Cerebellar cortex (tissue), 1 donor: ENCODE results near the gene GAREM1.
"Not testable (repeated sequence)": the region's sequence is repeated elsewhere in the genome, so short reads cannot be mapped to it uniquely, and the experiment has no call there.

Experiments
- DNase-seq: peaks from one replicate; pipeline ENCODE4 v3.0.0-alpha.2; 2015; ENCODE audit warnings: low spot score

GAREM1 gene

DNA sequence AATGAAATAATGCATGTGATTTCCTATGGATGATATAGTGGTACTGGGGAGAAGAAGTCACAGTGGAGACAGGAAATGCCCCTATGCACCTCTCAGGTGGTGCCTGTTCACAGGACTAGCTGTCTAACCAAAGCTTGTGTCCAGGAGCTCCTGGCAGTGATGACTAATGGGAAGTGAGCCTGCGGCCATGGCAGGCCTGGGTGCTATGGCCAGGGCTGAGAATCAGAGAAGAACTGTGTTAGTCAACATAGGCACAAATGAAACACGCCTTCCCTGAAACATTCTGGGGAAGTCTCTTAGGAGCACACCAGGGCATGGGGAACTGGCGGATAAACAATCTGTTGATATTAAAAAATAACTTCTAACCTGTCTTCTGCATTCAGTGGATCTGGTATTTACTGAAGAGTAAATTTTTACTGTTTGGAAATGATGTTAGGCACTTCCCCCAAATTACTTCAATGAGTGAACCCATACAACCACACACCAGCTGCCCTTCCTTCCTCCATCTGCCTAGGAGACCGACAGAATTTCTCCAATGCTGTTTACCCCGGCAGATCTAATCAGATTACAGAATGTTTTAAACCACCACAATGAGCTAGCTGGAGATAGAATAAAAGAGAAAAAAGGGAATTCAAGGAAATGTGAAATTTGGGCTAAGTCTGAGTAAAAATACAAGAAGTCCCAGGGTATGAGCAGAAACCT lies 213.4 kb downstream of the GAREM1 start:
- DNase-seq: no peak

DNA sequence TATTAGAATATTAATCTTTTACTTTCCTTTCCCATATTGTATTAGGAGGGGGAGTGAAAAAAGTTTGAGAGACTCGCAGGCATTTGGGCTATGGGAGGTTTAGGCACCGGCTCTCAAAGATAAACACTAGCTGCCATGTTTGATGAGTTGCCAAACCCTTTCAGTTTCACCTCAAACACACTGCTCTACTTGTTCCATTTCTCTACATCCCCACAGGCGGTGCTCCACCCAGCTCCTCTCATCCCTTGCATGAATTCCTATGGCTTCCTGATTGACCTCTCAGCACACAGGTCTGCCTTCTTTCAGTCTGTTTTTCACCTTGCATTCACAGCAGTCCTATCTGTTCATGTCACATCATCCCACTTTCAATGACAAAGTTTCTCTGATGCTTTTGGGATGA lies 215.1 kb downstream of the GAREM1 start:
- DNase-seq: no peak

DNA sequence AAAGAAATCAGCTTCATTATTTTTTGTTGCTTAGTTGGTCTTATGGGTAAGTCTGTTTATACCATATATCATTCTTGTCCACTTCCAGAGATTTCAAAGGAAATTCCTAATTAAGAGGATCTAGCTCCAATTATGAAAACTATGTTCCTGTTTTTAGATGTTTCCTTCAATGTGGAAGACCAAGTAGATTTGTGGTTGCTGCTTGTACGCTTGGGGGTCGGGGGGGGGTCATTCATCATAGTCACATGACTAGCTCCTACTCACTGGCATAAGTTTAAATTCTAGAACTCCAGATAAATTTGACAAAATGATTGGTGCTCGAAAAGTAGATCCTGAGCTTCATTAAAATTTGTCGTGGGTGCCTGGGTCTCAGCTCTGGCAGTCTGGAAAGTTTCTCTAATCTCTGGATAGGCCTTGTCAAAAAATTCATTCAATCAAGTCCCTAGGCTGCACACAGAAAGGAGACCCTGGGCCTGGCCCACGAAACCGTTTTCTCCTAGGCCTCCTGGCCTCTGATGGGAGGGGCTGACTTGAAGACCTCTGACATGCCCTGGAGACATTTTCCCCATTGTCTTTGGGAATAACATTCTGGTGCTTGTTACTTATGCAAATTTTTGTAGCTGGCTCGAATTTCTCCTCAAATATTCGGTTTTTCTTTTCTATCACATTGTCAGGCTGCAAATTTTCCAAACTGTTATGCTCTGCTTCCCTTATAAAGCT lies 218.4 kb downstream of the GAREM1 start:
- no peak for DNase-seq

DNA sequence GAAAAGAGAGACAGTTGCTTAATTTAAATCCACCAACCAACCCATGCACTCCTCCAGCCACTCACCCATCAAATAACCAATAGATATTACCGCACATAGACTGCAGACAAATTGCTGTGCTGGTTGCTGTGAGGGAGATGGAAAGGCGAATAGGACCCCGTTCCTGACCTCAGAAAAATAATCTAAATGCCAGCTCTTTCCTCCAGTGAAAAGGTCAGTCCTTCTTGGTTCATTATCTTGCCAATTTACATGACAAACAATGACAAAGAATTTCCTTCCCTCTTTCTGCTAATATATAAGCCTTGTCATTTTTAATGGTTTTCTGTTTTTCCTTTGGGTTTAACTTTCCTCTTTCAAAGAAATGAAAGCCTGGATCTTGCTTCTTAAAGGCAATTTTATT lies 219.2 kb downstream of the GAREM1 start:
- DNase-seq: no peak

DNA sequence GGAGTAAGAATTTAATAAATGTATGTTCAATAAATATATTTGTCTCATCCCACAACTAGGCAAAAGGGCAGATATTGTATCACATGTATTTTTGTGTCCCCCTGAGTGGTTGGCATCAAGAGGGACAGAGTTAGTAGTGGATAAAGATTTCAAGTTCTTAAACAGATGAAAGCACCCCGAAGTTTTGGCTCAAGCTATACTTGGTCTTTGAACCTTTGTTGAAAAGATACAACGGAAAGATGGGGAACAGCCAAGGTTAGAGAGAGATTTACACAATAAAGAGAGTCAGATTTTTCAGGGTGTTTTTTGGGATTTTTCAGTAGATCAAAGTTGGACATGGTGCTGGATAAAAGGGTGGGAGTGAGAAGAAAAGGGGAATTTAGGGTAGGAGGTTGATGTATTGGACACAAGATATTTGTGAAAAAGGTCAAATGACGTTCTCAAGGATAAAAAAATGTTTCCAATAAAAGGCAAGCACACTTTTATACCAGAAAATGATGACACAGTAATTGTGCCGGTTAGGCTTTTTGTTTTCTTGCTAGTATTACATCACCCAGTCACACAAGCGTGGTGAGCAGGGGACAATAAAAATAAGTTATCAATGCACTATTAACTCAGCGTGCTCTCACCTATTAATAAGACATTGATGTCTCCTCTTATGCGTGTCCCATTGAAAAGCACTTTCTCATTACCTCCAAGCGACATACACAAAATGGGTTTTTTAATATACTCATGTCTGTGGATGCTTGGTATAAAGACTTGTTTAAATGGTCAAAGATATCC lies 221.3 kb downstream of the GAREM1 start:
- no peak for DNase-seq

DNA sequence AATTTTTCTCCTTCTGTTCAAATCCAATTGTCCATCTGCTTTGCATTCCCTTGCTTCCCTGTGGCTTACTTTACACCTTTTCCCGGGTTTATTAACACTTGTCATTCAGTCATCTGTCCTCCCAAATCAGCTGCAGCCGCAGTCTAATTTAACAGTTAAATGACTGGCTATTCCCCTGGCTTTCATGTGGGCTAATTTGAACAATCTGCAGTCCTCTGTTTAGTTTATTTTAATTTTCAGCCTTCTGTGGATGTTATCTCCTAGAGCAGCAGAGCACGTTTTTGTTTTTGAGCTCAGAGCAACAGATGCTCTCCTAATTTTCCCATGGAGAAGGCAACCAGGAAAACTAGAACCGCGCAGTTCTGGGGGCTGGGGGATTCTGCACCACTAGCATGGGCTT lies 225.8 kb downstream of the GAREM1 start:
- no peak for DNase-seq

DNA sequence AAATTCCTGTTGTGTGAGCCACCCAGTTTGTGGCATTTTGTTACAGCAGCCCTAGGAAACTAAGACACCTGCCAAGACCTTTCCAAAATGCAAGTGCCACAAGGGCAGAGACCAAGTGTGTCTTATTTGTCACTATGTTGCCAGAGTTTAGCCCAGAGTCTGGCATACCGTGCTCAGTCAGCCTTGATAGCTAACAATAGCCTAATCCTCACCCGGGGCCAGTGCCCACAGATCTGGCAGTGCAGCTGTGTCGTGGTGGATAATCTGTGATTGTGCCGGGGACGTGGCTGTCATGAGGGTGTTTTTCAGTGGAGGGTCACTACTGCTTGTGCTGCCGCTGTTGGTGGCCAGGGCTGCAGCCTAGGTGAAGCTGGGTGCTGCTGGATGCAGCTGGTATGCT lies 227.3 kb downstream of the GAREM1 start:
- DNase-seq: no peak

DNA sequence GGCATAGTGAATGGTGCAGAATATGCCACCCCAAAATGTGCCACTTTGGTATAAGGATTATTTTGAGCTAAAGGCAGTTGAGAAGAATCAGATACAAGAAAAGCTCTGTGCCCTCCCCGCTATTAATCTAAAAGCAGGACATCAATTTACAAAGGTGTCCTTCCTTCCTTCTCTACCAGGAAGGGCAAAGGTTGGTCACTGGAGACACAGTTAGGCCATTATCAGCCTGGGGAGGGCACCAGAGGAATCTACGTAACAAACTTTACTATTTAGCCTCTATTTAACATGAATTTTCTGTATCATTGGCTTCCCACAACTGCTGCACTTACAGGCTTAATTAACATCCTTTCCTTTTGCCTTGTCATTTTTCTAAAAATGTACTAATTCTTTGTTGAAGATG lies 228.3 kb downstream of the GAREM1 start:
- DNase-seq: no peak

DNA sequence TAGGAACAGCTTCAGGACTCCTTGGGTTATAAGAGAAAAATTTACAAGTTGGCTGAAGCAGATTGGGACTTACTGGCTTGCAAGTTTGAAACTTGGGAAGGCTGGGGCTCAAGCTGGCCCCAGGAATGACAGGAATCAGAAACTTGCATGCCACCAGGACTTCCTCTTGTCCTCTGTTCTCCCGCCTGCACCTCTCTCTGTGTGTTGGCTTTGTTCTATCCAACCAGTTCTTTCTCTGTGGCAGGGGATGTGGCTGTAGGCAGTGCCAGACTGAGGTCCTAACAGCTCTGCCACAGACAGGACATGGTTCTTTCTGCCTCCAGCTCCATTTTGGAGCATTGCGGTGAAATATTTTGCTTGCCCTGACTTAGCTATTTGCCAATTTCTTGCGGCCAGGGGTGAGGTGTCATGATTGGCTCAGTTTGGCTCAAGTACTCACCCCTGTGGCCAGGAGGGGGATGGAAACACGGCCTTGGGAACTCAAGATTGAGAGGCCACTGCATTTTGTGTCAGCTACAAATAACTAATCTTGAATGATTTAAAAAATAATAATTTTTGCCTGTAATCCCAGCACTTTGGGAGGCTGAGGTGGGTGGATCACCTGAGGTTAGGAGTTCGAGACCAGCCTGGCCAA lies 231.9 kb downstream of the GAREM1 start:
- DNase-seq: no peak

DNA sequence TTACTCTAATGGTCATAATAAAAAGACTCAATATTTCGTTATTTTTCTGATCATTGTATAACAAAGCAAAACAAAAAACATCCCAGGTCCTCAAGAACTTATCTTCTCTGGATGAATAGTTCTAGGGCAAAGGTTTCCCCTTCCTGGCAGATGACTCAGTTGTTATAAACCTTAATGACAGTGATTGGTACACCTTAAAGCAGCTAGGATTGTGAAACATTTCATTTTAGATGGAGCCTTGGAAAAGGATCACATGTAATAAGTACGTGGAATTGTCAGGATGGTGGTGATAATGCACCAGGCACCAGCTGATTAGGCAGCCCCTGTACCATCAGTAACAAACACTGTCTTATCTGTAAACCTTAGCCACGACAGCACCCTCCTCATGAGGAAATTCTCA lies 233.6 kb downstream of the GAREM1 start:
- no peak for DNase-seq

DNA sequence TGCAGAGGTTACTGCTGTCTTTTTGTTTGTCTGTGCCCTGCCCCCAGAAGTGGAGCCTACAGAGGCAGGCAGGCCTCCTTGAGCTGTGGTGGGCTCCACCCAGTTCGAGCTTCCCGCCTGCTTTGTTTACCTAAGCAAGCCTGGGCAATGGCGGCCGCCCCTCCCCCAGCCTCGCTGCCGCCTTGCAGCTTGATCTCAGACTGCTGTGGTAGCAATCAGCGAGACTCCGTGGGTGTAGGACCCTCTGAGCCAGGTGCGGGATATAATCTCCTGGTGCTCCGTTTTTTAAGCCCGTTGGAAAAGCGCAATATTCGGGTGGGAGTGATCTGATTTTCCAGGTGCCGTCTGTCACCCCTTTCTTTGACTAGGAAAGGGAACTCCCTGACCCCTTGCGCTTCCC lies 237.3 kb downstream of the GAREM1 start:
- DNase-seq: not testable (repeated sequence)

DNA sequence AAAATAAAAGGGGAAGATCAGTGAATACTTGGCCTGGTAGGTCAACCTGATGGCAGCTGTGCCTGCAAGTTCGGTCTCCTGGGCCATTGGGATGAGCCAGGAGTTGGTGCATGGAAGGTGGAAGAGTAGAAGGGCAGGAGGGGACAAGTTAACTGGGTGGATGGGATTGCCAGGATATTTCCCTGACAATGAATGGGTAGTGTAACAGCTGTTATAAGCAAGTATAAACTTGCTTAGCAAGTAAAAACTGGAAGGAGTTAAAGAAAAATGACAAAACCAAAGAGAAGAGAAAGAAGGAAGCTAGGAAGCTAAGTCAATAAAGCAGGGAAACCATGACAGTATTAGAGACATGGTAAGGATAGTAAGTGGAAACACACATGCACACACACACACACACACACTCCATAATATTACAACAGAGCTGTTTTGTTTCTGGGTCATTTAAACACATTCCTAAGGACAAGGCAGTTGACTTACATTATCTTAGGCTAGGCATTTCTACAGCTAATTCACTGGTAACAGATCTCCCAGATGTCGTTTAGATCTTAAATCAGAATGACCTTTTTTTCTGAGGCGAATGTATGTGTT lies 251.2 kb downstream of the GAREM1 start:
- DNase-seq: no peak

DNA sequence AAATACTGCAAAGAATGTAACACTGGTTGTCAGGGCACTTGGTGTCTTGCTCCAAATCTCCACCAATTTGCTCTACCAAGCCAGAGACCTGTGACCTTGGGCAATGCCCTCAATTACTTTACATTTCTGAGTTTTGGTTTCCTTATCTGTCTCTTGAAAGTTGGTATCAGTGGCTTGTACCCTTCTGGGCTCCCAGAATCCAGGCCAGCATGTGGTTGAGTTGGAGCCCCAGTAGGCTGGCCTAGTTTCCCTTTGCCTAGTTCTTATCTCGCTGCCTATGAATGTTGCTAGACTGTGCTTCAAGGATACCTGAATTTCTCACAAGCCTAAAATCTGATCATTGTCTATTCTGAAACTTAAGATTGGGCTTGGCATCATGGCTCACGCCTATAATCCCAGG lies 254.3 kb downstream of the GAREM1 start:
- DNase-seq: no peak

DNA sequence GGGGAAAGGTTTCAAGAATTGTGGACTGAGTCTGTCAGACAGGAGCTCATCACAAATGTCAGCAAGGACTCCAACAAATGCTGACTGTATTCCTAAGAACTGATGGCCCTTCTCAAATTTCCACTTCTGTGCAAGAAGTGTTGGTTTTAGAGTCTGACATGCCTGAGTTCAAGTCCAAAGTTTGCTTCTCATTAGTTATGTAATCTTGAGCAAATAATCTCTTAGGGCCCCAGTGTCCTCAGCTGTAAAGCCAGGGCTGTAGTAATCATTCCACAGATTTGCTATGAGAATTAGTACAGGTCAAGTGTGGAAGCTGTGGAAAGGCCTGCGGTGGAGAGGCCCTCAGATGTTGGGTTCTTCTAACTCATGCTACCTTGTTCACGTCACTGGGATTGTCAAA lies 257.0 kb downstream of the GAREM1 start:
- no peak for DNase-seq
